Activated CD4-positive, alpha-beta T cell treated with anti-CD3 and anti-CD28 coated beads for 1 hour (primary cell): ENCODE results near the gene PRKACB.
"Not testable (repeated sequence)": the region's sequence is repeated elsewhere in the genome, so short reads cannot be mapped to it uniquely, and the experiment has no call there.

Source experiments
- DNase-seq: peaks from one replicate; pipeline ENCODE4 v3.0.0-alpha.2; 2020

The PRKACB gene

DNA sequence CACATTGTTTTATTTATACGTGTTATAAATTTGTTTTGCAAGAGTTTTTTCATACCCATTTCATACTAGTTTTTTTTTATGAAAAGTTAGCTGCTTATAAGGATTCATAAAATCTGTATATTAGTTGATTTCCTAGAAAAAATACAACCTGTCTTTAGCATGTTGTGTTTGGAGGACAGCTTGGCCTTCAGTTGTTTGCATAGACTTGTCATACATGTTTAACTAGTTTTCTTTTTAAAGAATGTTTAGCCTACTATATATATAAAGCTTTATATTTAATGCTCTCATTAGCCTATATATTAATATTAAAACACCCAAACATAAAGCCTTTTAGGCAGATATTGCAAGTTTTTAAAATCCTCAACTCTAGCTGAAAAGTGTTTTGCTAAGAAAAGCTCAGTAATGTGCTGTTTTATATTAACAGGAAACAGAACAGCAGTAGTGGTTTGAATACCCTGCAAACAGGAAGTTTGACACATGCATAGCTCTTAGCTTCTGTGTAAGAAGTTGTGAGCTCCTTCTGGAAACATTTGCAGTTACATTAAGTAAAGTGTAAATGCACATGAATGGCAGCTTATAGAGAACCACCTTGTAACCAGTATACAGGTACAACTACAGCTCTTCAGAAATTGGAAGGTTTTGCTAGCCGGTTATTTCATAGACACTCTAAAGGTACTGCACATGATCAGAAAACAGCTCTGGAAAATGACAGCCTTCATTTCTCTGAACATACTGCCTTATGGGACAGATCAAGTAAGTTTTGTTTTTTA, at the start of gene PRKACB:
Gene PRKACB, plus strand, starts transcription at position 476 of the 770 bp plus-strand sequence. Its CDS starts 91 bp downstream, at position 567.
- no peak for DNase-seq

DNA sequence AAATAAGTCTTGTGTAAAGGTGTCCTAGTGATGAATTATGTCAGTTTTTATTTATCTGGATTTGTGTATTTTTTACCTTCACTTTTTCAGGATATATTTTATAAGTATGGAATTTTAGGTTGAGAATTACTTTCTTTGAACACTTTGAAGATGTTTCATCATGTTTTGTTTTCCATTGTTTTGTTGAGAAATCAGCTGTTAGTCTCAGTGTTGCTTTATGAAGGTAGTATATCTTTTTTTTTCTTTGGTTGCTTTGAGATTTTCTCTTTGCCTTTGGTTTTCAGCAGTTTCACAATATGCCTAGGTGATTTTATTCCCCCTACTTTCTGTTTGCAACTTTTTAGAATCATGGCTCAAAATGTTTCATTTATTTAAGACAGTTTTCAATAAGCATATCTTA, 48.8 kb upstream of the PRKACB start:
- no peak for DNase-seq

DNA sequence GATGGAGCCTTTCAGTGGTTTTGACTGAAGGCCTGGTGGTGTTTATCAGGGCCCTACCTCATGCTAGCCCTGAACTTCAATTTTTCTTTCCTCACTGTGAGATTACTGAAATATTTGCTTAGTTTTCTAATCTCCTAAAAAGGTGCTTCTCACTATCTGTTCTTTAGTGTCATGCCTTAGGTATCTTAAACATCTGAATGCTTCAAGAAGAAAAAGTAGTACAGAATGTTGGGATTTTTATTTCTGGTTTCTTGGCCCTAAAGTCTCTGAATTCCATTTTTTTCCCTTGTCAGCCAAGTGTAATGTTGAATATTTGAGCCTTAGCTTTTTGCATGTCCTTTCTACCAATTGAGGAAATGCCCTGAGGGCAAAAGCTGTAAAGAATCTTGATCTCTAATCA, 47.9 kb upstream of the PRKACB start:
- DNase-seq: no peak

DNA sequence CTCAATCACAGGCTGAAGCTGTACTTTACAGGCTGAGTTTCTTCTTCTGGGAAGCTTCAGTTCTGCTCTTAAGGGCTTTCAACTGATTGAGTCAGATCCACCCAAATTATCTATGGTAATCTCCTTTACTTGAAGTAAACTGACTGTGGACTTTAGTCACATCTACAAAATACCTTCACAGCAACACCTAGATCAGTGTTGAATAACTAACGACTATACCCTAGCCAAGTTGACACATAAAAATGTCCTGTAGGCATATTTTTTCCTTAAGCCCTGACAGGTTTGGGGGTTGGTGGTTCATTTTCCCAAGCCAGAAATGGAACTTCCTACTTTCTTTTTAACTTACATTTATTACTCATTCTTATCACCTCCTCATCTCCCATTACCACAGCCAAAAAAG, 42.9 kb upstream of the PRKACB start:
- DNase-seq: no peak

DNA sequence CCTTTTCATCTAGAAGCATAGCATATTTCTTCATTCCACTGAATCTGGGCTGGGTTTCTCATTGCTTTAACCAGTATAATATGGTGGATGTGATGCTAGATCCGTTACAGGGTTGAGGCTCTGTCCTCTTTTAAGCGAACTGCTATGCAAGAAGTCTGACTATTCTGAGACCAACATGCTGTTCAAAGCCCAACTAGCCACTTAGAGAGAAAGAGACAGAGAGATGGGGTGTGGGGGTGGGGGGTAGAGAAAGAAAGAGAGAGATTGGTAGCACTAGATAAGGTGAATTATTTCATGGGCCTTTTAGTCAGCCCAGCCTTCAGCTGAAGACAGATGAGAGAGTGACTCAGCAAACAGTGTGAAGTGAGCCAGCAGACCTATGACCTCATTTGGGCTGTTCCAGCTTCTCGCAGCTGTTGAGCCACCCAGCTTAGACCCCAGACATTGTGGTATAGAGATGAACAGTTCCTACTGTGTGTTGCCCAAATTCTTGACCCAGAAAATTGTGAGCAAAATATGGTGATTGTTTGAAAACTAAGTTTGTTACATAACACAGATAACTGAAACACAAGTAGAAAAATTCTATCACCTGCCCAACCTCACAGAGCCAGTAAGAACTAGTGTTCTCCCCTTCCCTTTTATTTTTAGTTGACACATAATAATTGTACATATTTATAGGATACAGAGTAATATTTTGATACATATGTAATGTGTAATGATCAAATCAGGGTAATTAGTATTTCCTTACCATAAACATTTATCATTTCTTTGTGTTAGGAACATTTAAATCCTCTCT, 40.7 kb upstream of the PRKACB start:
- no peak for DNase-seq

DNA sequence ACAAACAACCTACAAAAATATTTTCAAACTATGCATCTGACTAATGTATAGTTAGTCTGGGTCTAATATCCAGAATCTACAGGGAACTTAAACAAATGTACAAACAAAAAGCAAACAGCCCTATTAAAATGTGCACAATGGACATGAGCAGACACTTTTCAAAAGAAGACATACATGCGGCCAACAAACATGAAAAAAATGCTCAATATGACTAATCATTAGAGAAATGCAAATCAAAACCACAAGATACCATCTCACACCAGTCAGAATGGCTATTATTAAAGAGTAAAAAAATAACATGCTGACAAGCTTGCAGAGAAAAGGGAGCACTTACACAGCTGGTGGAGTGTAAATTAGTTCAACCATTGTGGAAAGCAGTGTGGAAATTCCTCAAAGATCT, 36.5 kb upstream of the PRKACB start:
- not testable (repeated sequence) for DNase-seq

DNA sequence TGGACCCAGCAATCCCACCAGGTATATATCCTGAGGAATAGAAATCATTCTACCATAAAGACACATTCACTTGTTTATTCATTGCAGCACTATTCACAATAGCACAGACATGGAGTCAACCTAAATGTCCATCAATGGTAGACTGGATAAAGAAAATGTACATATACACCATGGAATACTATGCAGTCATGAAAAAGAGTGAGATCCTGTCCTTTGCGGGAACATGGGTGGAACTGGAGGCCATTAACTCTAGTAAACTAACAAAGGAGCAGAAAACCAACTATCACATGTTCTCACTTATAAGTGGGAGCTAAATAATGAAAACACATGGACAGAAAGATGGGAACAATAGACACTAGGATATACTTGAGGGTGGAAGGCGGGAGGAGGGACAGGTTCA, 36.1 kb upstream of the PRKACB start:
- DNase-seq: no peak

DNA sequence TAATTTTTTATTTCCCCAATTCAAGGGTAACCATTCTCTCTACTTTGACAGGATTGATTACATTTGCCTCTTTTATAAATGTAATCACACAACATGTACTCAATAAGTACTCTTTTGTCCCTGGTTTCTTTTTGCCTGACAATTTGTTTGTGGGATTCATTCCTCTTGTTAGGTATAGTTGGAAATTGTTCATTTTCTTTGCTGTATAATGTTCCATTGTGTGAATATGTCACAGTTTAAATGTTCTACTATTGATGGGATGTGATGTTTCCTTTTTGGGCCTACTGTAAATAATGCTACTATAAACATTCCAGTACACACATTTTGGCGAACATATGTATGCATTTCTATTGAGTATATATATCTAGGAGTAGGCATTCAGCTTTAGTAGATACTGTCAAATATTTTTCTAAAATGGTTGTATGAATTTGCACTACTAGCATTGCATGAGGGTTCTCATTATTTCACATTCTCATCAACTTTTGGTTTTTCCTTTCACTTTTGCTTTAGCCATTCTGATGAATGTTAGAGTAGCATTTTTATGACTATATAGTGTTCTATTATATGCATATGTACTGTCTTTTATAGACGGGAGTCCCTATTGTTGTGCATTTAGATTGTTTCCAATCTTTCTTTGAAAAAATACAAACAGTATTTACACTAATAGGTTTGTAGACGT, 35.0 kb upstream of the PRKACB start:
- no peak for DNase-seq

DNA sequence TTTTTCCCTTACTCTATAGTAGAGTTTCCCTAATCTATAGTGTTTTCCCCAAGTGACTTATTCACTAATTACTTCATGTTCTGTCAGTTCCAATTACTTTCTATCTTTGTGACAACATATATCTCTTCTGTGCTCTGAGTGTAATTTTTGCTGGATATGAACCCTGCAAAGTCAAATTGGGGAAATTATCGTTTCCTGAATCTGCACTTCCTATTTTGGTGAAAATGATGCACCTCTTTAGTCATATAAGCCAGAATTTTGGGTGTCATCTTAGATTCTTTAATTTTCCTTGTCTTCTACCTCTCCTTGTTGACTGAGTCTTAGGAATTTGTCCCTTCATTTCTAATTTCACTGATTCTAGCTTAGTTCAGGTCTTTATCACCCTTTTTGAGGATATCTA, 33.4 kb upstream of the PRKACB start:
- DNase-seq: no peak

DNA sequence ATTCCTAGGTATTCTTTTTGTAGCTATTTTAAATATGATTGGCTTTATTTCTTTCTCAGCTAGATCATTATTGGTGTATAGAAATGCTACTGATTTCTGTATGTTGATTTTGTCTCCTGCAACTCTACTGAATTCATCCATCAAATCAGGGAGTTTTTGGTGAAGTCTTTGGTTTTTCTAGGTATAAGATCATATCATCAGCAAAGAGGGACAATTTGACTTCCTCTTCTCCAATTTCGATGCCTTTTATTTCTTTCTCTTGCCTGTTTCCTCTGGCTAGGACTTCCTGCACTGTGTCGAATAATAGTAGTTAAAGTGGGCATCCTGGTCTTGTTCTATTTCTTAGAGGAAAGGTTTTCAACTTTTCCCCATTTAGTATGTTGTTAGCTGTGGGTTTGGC, 27.5 kb upstream of the PRKACB start:
- DNase-seq: no peak

DNA sequence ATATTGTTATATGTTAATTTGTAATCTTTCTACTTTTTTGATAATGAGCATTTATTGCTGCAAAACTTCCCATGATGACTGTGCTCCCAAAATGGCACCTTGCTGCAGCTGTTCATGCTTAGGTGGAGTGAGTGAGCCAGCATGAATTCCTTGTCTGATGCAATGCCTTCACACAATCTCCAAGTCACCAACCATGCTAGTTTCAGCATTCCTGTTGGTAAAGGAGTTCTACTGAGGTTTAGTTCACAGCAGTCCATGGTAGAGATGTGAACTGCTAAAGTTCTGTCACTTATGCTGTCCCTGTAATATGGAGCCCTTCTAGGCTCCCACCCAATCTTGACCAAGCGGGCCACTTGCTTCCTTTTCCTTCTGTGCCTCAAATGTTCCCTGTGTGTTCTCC, 26.2 kb upstream of the PRKACB start:
- DNase-seq: no peak

DNA sequence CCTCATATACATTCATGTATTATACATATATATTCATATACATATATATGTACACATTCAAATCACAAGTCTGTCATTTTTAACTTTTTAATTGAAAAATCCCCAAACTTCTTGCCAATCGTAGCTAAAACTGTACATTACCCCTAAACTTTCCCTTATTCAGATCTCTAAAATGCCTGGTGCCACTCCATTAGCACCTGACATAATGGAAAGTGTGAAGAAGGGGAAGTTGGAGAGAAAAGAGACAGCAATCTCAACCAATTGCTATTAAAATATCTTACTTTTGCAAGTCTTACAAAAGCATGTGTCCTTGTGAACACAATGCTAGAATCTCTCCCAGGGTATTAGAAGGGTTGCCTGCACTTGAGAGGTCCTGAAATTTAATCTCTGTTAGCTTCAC, 22.7 kb upstream of the PRKACB start:
- DNase-seq: no peak

DNA sequence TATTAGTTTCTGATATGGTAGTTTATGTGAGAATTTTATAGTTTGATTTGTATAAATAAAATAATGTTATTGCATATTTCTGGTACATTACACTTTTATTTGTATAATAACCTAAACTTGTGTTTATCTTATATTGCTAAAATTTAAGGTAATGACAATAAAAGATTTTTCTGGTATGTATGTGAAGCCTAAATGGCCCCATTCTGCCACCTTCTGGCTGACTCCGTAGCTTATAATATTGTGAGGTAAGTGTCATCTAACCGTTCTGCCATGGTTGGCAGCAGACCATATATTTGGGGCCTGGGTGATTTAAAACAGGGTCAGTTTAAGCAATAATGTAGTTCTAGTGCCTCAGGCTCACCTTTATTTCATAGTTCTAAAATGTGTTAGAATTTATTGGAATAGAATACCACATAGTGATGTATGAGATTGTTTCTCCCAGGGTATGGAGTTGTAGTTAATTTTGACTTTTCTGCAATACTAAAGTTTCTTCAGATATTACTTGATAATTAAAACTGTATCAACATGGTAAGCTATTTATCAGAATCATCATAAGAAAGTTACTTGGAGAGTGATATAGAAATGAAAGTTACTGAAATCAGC, 21.2 kb upstream of the PRKACB start:
- peak; percentile 15 for DNase-seq

DNA sequence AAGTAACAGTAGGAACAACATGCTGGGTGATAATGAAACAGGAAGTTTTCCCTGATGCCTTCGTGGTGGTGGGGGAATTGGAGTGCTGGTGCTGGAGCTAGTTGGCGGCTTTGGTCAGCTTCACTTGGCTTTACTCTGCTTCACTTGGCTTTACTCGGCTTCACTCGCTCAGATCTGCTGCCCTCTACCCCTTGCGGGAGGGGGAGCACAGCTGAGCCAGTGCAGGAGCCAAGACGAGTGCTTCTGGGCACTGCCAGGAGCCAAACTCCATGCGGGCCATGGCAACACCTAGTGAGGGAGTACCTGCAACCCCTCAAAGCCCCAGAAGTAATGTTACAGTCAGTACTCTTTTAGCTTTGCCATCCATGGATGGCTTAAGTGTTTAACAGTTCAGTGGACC, 10.6 kb upstream of the PRKACB start:
- no peak for DNase-seq

DNA sequence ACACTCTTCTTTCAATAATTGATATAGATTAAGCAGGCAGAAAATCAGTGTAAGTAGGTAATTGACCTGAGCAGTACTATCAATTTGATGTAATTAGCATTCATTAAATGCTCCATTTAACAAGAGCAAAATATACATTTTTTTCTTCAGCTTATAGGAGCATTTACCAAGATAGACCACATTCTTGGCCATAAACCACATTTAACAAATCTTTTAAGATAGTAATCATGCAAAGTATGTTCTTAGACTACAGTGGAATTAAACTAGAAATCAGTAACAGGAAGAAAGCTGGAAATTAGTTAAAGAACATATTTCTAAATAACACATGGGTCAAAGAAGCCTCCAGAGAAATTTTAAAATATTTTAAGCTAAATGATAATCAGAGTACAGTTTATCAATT, 8.7 kb upstream of the PRKACB start:
- no peak for DNase-seq

DNA sequence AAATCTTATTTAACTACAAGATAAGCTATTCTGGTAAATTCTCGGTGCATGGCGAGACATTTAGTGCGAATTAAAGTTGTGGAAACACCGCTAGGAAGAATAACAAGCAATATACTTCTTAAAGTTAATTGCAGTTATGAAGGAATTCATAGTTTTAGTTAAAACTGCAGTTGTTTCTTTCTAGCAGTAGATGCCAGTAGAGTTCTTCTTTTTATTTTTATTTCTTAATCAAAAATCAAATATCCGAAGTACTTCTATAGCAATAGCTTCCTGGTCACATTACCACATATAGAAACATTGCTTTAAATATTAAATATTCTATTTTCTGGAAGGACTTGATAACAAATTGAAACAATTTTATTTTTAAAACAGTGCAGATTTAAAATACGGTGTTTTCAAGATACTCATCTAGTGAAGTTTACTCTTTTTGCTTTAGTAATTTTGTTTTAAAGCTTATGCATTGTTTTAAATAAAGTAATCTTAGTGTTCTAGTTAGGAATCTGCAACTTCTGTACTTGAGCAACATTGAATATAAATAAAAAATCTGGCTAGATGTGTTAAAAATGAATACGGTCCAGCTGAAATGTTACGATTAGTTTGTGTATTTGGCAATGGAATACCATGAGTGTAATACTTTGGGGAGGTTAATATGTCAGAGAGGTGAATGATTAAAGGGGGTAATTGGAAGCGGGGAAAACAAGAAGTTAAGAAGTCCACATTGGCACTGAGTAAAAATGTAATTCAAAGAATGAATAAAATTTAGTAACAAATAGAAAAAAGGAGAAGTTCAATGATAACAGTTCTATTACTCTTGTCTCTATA, 2.7 kb upstream of the PRKACB start:
- DNase-seq: no peak

DNA sequence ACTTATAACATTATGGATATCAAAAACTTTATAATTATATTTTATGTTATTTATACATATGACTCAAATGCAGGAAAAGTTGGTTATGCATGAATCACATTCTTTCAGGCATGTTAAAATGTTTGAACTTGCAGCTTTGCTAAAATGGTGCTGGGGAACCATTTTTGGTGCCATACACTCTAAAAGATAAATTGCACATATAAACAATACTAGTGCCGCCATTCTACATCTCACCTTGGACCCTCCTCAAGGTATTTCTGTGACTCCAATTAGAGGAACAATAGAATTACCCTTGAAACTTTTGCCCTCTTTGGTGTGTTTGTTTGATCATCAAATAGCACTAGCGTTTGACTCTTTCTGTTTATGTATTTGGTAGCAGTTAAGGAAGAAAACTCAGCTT, 997 bp downstream of the PRKACB start:
- no peak for DNase-seq

DNA sequence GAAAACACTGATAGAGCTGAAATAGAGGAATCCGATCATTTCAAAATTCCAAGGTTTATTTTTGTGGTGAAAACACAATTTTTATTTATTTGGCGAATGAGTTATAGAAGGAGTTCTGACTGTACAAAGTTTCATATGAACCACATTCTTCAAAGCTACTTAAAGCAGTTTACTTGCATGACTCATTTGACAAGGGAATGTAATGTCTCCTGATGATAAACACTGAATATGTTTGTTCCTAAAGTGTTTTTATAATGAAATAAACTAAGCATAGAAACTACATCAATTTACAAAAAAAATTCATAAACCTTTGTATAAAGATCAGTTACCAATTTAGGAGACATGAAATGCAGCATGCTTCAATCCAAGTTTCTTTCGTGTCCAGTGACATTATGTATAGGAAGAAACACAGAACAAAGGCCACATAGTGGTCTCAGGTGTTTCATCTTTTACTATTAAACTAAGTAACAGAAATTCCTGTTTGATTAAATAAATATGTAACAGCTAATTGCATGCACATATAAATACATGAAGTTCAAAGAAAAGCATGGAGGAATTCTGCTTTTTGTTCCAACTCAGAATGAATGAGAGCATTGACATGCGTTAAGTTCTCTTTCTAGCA, 2.5 kb downstream of the PRKACB start:
- DNase-seq: no peak

DNA sequence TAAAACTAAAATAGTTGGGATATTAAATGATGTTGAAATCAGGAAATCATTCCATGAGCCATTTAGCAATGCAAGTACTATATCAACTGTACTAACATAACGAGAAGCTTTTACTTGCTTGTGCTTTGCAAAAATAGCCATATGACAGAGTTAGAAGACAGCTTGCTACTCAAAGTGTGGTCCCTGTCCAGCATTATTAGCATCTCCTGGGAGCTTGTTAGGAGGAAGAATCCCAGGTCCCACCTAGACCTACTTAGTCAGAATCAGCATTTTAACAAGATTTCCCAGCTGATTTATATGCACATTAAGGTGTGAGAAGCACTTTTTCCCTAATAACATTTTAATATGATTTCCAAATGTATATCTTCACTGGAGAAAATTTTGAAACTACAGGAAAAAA, 4.7 kb downstream of the PRKACB start:
- DNase-seq: no peak

DNA sequence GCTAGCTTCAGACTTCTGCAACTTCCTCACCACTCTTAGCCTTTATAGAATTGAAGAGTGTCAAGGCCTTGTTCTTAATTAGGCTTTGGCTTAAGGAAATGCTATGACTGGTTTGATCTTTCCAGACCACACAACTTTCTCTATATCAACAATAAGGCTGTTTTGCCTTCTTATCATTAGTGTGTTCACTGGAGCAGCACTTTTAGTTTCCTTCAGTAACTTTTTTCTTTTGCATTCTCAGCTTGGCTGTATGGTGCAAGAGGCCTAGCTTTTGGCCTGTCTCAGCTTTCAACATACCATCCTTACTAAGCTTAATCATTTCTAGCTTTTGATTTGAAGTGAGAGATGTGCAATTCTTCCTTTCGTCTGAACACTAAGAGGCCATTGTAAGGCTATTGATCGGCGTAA, 8.6 kb downstream of the PRKACB start:
- DNase-seq: no peak

DNA sequence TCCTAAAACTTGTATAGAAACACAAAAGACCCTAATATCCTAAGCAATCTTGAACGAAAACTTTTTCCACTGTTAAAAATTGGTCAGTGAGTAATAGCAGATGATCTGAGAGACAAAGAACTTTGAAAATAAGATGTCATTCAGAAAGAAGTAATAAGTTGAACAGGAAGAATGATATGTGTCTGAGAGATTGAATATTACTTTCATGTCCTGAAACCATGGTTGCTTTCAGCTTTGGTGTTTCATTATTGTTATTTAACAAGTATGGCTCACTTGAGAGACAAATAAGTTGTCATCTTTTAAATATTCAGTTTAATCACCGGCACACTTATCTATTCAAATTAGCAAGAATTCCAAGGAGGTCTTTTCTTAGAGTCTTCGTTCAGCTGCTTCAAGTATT, 11.4 kb downstream of the PRKACB start:
- DNase-seq: no peak

DNA sequence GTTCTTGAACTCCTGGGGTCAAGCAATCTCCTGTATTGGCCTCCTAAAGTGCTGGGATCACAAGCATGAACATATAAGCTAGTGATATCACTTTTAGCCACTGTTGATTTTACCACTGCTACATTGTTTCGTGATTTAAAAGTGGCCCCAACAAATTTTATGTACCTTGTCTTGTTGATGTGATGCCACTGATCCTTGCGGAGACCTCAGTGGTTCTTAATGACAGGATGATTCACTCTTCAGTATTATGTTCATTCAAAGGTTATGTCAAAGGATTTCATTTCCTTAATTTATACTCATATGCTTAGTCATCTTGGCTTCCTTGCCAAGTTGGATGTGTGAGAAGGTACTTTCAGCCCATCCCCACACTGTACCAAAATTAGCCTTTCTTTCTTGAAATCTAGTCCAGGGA, 12.1 kb downstream of the PRKACB start:
- no peak for DNase-seq
